HepG2 (cell line): Measurements from ENCODE around the gene C3orf22. TPM values are rescaled to one million over a fixed set of nuclear protein-coding genes. Genes with fewer than 3 reads are reported as not detected.
A peak's percentile ranks its signal among the peaks of the same experiment; 100 is the strongest.

ENCODE experiments used
- FOXO1 ChIP-seq: sonication (generic); formaldehyde crosslinking; IDR thresholded peaks from 2 replicates; pipeline ENCODE4 v1.4.0; 2020; ENCODE audit warnings: missing genetic modification reagents
- HNF4A ChIP-seq: sonication (generic); formaldehyde crosslinking; IDR thresholded peaks from 2 replicates; pipeline ENCODE4 v1.4.0; 2020; ENCODE audit warnings: missing genetic modification reagents
- HNRNPLL ChIP-seq: fragments of 200-400 bp; formaldehyde crosslinking; IDR thresholded peaks from 2 replicates; pipeline ENCODE4 v1.6.1; 2017; ENCODE audit warnings: mild to moderate bottlenecking, low read depth, low read length; ENCODE audit not compliant: poor library complexity, severe bottlenecking
- KDM5B ChIP-seq: sonication (generic); formaldehyde crosslinking; IDR thresholded peaks from 2 replicates; pipeline ENCODE4 v1.4.0; 2020; ENCODE audit warnings: missing genetic modification reagents, mild to moderate bottlenecking, borderline replicate concordance
- LCORL ChIP-seq, 2 experiments: fragments of 450-650 bp in 1 of 2; sonication (generic) in 1 of 2; formaldehyde crosslinking in 1 of 2; IDR thresholded peaks; 2 replicates each; pipeline versions ENCODE4 v1.5.0 to v1.6.1; 2017 to 2020; ENCODE audit warnings: antibody characterized with exemption in 1 of 2, missing genetic modification reagents in 1 of 2
- SATB2 ChIP-seq: sonication (generic); formaldehyde crosslinking; IDR thresholded peaks from 2 replicates; pipeline ENCODE4 v1.5.0; 2020; ENCODE audit warnings: missing genetic modification reagents
- SRY ChIP-seq: sonication (generic); formaldehyde crosslinking; IDR thresholded peaks from 2 replicates; pipeline ENCODE4 v1.8.0; 2022; ENCODE audit warnings: mild to moderate bottlenecking, missing genetic modification reagents
- TFAP4 ChIP-seq: sonication (generic); IDR thresholded peaks from 2 replicates; pipeline ENCODE4 v1.6.1; 2016; ENCODE audit warnings: low read depth, borderline replicate concordance
- THAP7 ChIP-seq: sonication (generic); formaldehyde crosslinking; IDR thresholded peaks from 2 replicates; pipeline ENCODE4 v1.8.1; 2023; ENCODE audit warnings: mild to moderate bottlenecking, missing genetic modification reagents
- ZC3H13 ChIP-seq: sonication (generic); formaldehyde crosslinking; IDR thresholded peaks from 2 replicates; pipeline ENCODE4 v1.8.1; 2023; ENCODE audit warnings: mild to moderate bottlenecking, missing genetic modification reagents, moderate library complexity
- ZFP90 ChIP-seq: sonication (generic); formaldehyde crosslinking; IDR thresholded peaks from 2 replicates; pipeline ENCODE4 v1.8.0; 2022; ENCODE audit warnings: missing genetic modification reagents, mild to moderate bottlenecking, inconsistent platforms, borderline replicate concordance
- ZNF431 ChIP-seq: sonication (generic); formaldehyde crosslinking; IDR thresholded peaks from 2 replicates; pipeline ENCODE4 v1.9.0; 2022; ENCODE audit warnings: missing genetic modification reagents, low read depth, mild to moderate bottlenecking, borderline replicate concordance
- ZNF432 ChIP-seq: sonication (generic); formaldehyde crosslinking; IDR thresholded peaks from 2 replicates; pipeline ENCODE4 v1.5.0; 2020; ENCODE audit warnings: missing genetic modification reagents, mild to moderate bottlenecking, borderline replicate concordance
- ZNF441 ChIP-seq: sonication (generic); formaldehyde crosslinking; IDR thresholded peaks from 2 replicates; pipeline ENCODE4 v1.7.0; 2021; ENCODE audit warnings: missing genetic modification reagents, borderline replicate concordance
- ZNF747 ChIP-seq: sonication (generic); formaldehyde crosslinking; IDR thresholded peaks from 2 replicates; pipeline ENCODE4 v1.8.1; 2023; ENCODE audit warnings: missing genetic modification reagents, mild to moderate bottlenecking, borderline replicate concordance
- ZSCAN21 ChIP-seq: sonication (generic); formaldehyde crosslinking; IDR thresholded peaks from 2 replicates; pipeline ENCODE4 v1.8.0; 2022; ENCODE audit warnings: mild to moderate bottlenecking, missing genetic modification reagents, moderate library complexity, borderline replicate concordance
- polyA plus RNA-seq, 8 experiments: library from polyadenylated mRNA; depleted of rRNA in 3 of 8; stranded (reverse) in 7 of 8; unstranded in 1 of 8; fragments of >200 nt; fragmentation: Illumina TruSeq in 4 of 8; extraction: Trizol in 4 of 8; gene quantifications; 2 replicates each; pipeline versions ENCODE4 v1.2.1 to v1.2.3, GENCODE V29; 2011 to 2016; ENCODE audit warnings: low read depth in 4 of 8, missing spikeins in 1 of 8, mixed read lengths in 1 of 8; ENCODE audit not compliant: insufficient read depth in 1 of 8
- total RNA-seq, 5 experiments: library from RNA; depleted of rRNA; stranded (reverse); fragments of >200 nt; fragmentation: Illumina TruSeq; extraction: Trizol; gene quantifications; 2 replicates each; pipeline ENCODE4 v1.2.3, GENCODE V29; 2016; ENCODE audit warnings: low read depth in 1 of 5
- TF ChIP-seq, protein P1 (sequence below): sonication (generic); formaldehyde crosslinking; IDR thresholded peaks from 2 replicates; pipeline ENCODE4 v1.9.0; 2021; ENCODE audit warnings: missing genetic modification reagents, mild to moderate bottlenecking, borderline replicate concordance
- TF ChIP-seq, protein P2 (sequence below): sonication (generic); formaldehyde crosslinking; IDR thresholded peaks from 2 replicates; pipeline ENCODE4 v1.4.0; 2020; ENCODE audit warnings: missing genetic modification reagents

Gene C3orf22
- total and polyA plus RNA-seq, 2 of the 13 experiments (the other 11 are each of a cell fraction or from before 2014, with no cell fraction given) = not detected

DNA sequence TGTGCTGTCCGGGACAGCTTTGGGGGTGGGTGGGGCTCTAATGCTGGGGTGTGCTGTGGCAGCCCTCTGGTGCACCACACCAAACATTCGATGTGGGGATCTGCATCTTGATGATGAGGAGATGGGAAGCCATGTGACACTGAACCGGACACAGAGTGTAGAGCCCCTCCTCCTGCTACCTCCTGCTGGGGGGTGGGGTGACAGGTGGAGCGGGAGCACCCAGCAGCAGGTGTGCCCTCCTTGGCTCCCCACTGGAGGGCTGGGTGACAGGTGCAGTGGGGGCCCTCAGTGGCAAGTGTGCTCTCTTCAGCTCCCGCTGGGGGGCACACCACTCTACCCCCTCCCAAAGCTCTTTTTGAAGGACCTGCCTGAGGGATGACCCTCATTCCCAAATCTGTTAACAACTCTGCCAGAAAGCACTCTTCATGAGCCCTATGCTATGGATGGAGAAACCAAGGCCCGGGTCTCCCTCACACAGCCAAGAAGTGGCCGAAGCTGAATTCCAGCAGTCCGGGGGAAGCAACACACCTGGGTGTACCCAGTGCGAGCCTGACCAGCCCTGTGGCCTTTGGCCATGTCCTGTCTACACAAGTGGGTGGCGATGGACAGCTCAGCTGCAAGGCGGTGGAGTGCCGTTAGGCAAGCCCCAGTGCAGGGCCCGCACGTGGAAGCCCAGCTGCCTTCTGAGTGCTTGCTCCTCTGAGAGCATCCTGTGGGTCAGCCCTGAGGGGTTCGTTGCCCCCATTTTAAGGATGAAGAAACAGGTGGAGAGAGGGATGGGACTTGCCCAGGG is 40.5 kb downstream of the C3orf22 start (continued):
- TF ChIP-seq, protein P1, sequence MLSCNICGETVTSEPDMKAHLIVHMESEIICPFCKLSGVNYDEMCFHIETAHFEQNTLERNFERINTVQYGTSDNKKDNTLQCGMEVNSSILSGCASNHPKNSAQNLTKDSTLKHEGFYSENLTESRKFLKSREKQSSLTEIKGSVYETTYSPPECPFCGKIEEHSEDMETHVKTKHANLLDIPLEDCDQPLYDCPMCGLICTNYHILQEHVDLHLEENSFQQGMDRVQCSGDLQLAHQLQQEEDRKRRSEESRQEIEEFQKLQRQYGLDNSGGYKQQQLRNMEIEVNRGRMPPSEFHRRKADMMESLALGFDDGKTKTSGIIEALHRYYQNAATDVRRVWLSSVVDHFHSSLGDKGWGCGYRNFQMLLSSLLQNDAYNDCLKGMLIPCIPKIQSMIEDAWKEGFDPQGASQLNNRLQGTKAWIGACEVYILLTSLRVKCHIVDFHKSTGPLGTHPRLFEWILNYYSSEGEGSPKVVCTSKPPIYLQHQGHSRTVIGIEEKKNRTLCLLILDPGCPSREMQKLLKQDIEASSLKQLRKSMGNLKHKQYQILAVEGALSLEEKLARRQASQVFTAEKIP = no peak
- TF ChIP-seq ZFP90 (CRISPR knock-in tag) (no peak), HNRNPLL (peak; percentile 16), ZNF431 (CRISPR knock-in tag) (no peak), ZSCAN21 (no peak), KDM5B (CRISPR knock-in tag) (peak; percentile 15; the same call in 1 of the 2 replicates), SRY (0 out of 2 replicates have a peak, but pooled peaks have one; percentile 18), HNF4A (peak; percentile 11; the same call in 1 of the 2 replicates), FOXO1 (no peak), ZNF747 (0 out of 2 replicates have a peak, but pooled peaks have one; percentile 38), LCORL (IDR thresholded peaks at IDR 0.05) (no peak), LCORL (CRISPR knock-in tag; IDR thresholded peaks at IDR 0.05) (peak; percentile 74), ZNF432 (no peak), TFAP4 (peak; percentile 64), SATB2 (CRISPR knock-in tag) (no peak), ZC3H13 (CRISPR knock-in tag) (0 out of 2 replicates have a peak, but pooled peaks have one; percentile 47), THAP7 (CRISPR knock-in tag) (peak; percentile 75; the same call in 1 of the 2 replicates), ZNF441 (CRISPR knock-in tag) (0 out of 2 replicates have a peak, but pooled peaks have one; percentile 60)
- TF ChIP-seq, protein P2, sequence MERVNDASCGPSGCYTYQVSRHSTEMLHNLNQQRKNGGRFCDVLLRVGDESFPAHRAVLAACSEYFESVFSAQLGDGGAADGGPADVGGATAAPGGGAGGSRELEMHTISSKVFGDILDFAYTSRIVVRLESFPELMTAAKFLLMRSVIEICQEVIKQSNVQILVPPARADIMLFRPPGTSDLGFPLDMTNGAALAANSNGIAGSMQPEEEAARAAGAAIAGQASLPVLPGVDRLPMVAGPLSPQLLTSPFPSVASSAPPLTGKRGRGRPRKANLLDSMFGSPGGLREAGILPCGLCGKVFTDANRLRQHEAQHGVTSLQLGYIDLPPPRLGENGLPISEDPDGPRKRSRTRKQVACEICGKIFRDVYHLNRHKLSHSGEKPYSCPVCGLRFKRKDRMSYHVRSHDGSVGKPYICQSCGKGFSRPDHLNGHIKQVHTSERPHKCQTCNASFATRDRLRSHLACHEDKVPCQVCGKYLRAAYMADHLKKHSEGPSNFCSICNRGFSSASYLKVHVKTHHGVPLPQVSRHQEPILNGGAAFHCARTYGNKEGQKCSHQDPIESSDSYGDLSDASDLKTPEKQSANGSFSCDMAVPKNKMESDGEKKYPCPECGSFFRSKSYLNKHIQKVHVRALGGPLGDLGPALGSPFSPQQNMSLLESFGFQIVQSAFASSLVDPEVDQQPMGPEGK (CRISPR knock-in tag) = 0 out of 2 replicates have a peak, but pooled peaks have one; percentile 42
